Heart right ventricle (tissue), 16 donors: Measurements from ENCODE around the gene ASMTL. TPM values are rescaled to one million over a fixed set of nuclear protein-coding genes. Genes with fewer than 3 reads are reported as not detected.

Source experiments
- ATAC-seq, 8 donors: fragments of 200-7000 bp; cut with Tn5 transposase; one replicate each; pipeline ENCODE4 v1.9.1; 2020; ENCODE audit warnings: mild to moderate bottlenecking in 8 of 8, moderate library complexity in 8 of 8, moderate number of reproducible peaks in 1 of 8
- DNase-seq, 2 donors: peaks; one replicate each; pipeline ENCODE4 v3.0.0-alpha.2; 2020
- H3K27ac ChIP-seq, 10 donors: fragments of 200-600 bp; sonication (generic) in 2 of 10; one replicate each; pipeline versions ENCODE4 v1.5.0 to v1.8.0; 2020 to 2022; ENCODE audit warnings: mild to moderate bottlenecking in 3 of 10
- H3K27me3 ChIP-seq, 7 donors: fragments of 200-600 bp; one replicate each; pipeline ENCODE4 v1.8.0; 2021 to 2022; ENCODE audit warnings: mild to moderate bottlenecking in 2 of 7
- H3K36me3 ChIP-seq, 9 donors: fragments of 200-600 bp; sonication (generic) in 1 of 9; one replicate each; pipeline versions ENCODE4 v1.5.0 to v1.8.0; 2020 to 2022; ENCODE audit warnings: mild to moderate bottlenecking in 2 of 9
- H3K4me1 ChIP-seq, 9 donors: fragments of 200-600 bp; sonication (generic) in 1 of 9; one replicate each; pipeline versions ENCODE4 v1.5.0 to v1.8.0; 2020 to 2022; ENCODE audit warnings: mild to moderate bottlenecking in 4 of 9
- H3K4me3 ChIP-seq, 10 donors: fragments of 200-600 bp; sonication (generic) in 2 of 10; one replicate each; pipeline versions ENCODE4 v1.5.0 to v1.8.0; 2020 to 2022; ENCODE audit warnings: mild to moderate bottlenecking in 7 of 10, moderate library complexity in 2 of 10
- H3K9me3 ChIP-seq, 11 donors: fragments of 200-600 bp in 10 of 11; sonication (generic) in 2 of 11; one replicate each; pipeline versions ENCODE4 v1.5.0 to v1.8.0; 2013 to 2022; ENCODE audit warnings: mild to moderate bottlenecking in 2 of 11, control low read depth in 1 of 11, moderate library complexity in 1 of 11
- WGBS, 2 donors: extraction: QIAGEN DNeasy Blood & Tissue Kit; methylation state at CpG; one replicate each; pipeline ENCODE4 v1.1.7; 2013; ENCODE audit warnings: inconsistent platforms in 1 of 2; 5-methylcytosine and 5-hydroxymethylcytosine counted together
- intact Hi-C, 10 donors: fragments of 100-400 bp; cut with DNase I; formaldehyde crosslinking; loops; one replicate each; pipeline versions ENCODE4 v1.11.1 to v1.14.2; 2022
- polyA plus RNA-seq, 2 donors: library from polyadenylated mRNA; stranded (reverse); fragments of 200-250 nt; gene quantifications; one replicate each; pipeline ENCODE4 v1.2.3, GENCODE V29; 2013
- total RNA-seq, 10 donors: library from RNA; stranded (reverse); fragmentation: NEBNext Ultra II Directional in 3 of 10; extraction: Animal tissue kit (Norgen Biotek cat#: 25700) in 3 of 10; gene quantifications; one replicate each; pipeline versions ENCODE4 v1.2.1 to v1.2.4, GENCODE V29; 2021 to 2023
- TF ChIP-seq, protein P1 (sequence below), 9 donors: fragments of 200-600 bp; sonication (generic) in 2 of 9; IDR thresholded peaks; one replicate each; pipeline versions ENCODE4 v1.5.0 to v1.8.0; 2021 to 2022; ENCODE audit warnings: antibody characterized with exemption in 9 of 9, mild to moderate bottlenecking in 5 of 9, moderate library complexity in 1 of 9
- donor health status: Arrhythmogenic right ventricular cardiomyopathy.
- donor health status: ischemic (EF 13 %, LVEDD 7.1; RV severe dilation, severe dysfunction).
- donor health status: healthy with polysubstance abuse.
- donor health status: DM: no; HTN: yes; CAD: no.
- donor health status: DM: no; HTN: no; CAD: no.
- donor health status: ischemic (EF 25% LVEDD 6.9; RV normal size, moderate dysfunction).
- donor health status: ischemic (EF 25% LVEDD 5.7; RV mildly dilated, moderate dysfunction).
- donor health status: healthy.
- donor health status: DM: yes; HTN: yes; CAD: no.
- donor health status: Ischemic cardiomyopathy.
- donor health status: ischemic (EF 35%, LVEDD 5.7; RV mildly dilated, moderate dysfunction).
- donor health status: nonischemic (EF 11% LVEDD 7.7; RV severe dilation, severe dysfunction).
- donor health status: DM: yes; HTN: yes; CAD: no.
- donor health status: PGD.
- donor health status: ischemic (EF 29% LVEDD 5.4; RV normal size, mild dysfunction).
- donor health status: nonischemic (EF 23%, LVEDD 6.1; RV moderate dilation, normal function).

The ASMTL gene
- total and polyA plus RNA-seq, 12 donors = 16.6 to 50.6 (median 38.3) TPM

DNA sequence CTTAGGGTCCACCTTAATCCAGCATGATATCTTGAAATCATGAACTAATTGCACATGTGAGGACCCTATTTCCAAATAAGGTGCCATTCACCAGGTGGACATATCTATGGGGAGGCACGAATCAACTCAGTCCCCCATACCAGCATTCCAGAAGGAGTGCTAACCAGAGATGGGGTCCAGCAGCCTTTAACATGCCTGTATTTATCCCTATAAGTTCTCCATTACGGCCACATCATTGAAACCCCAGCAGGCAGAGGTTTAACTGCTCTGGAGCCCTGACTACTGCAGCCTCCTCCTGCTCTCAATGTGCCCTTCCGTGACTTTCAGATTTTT is 3.2 kb upstream of the ASMTL start:
- ATAC-seq (no peak), DNase-seq (peak in 1 of 2 donors; percentile 0)
- TF ChIP-seq, protein P1, sequence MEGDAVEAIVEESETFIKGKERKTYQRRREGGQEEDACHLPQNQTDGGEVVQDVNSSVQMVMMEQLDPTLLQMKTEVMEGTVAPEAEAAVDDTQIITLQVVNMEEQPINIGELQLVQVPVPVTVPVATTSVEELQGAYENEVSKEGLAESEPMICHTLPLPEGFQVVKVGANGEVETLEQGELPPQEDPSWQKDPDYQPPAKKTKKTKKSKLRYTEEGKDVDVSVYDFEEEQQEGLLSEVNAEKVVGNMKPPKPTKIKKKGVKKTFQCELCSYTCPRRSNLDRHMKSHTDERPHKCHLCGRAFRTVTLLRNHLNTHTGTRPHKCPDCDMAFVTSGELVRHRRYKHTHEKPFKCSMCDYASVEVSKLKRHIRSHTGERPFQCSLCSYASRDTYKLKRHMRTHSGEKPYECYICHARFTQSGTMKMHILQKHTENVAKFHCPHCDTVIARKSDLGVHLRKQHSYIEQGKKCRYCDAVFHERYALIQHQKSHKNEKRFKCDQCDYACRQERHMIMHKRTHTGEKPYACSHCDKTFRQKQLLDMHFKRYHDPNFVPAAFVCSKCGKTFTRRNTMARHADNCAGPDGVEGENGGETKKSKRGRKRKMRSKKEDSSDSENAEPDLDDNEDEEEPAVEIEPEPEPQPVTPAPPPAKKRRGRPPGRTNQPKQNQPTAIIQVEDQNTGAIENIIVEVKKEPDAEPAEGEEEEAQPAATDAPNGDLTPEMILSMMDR (IDR thresholded peaks at IDR 0.05) = no peak
- 71 to 82% methylated on average over 3 of the region's 3 CpGs for WGBS, 2 donors
- Histone ChIP-seq H3K36me3 (no peaks in the 10 kb centered on the region), H3K9me3 (no peaks in the 10 kb centered on the region), H3K27ac (no peak overlapping the region), H3K4me1 (peaks cover 5 to 21% (median 12%) of the 10 kb centered on the region in 9 donors), H3K4me3 (no peak overlapping the region), H3K27me3 (no peaks in the 10 kb centered on the region)
- intact Hi-C loops = loop anchor here in 8 of 10 donors (2.0 to 10.0 kb wide), 10 partner anchors 121 to 1359 kb away; partner anchors contain the start of gene AKAP17A (in 2 of the 8)

DNA sequence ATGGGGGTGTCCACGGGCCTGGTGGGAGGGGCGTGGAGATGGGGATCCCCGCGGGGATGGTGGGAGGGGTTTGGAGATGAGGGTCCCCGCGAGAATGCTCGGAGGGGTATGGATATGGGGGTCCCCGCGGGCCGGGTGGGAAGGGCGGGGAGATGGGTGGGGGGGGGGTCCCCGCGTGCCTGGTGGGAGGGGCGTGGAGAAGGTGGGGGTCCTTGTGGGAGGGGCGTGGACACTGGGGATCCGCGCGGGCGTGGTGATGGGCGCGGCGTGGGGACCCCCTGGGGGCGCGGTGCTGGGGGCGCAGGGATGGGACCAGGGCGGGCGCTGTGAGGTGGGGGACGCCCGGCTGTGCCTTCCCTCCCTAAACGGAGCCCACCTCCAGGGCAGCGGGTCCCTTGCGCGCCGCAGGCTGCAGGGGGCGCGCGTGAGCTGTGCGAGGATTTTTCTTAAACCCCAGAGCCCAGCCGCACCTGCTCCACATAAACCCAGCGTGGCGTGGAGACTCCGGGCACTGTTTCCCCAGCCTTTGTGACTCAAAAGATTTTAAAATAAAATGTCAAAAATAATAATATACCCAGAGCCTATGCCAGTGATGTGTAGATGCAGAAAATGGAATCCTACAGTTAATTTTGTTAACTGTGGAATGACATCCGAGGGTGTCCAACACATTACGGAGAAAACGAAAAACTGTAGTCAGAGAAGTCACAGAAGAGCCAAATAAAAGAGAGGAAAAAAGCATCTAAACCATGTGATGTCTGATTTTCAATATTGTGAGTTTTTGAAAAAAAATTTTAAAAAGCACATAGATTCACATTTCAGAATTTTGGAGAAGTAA is 1.5 kb upstream of the ASMTL start:
- intact Hi-C loops = loop anchor here in 8 of 10 donors (1.0 to 10.0 kb wide), 10 partner anchors 61 to 1361 kb away; partner anchors contain the start of genes SLC25A6 (in 5 of the 8) and AKAP17A (in 4 of the 8)
- ATAC-seq = peak; percentile 10 to 54 (median 30)

DNA sequence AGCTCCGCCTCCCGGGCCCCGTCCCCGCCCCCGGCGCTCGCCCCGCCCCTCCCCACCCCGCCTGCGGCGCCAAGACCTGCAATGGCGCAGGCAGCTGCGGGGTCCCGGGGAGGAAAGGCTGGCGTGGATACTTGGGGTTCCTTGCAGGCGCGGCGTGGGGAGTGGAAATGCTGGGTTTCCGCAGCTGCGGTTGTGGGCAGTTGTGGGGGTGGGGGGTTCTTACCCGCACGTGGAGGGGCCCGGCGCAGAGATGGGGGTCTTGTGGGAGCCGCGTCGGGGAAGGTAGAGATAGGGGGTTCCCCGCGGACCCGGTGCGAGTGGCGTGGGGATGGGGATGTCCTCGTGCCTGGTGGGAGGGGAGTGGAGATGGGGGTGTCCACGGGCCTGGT is 680 bp upstream of the ASMTL start:
- no peaks in the 10 kb centered on the region for H3K27me3 ChIP-seq
- intact Hi-C loops = loop anchor here in 8 of 10 donors (2.0 to 10.0 kb wide), 7 partner anchors 61 to 1361 kb away; partner anchors contain the start of genes SLC25A6 (in 5 of the 8) and AKAP17A (in 4 of the 8)
- H3K36me3 ChIP-seq = no peaks in the 10 kb centered on the region
- TF ChIP-seq, protein P1 (IDR thresholded peaks at IDR 0.05) = no peak
- H3K27ac ChIP-seq = peak overlapping the region; percentile 73 to 89 (median 84)
- WGBS, 2 donors = 0 to 1% methylated on average over 24 to 34 of the region's 34 CpGs
- H3K4me1 ChIP-seq = peaks cover 5 to 24% (median 12%) of the 10 kb centered on the region in 9 donors
- DNase-seq (no peak), ATAC-seq (peak; percentile 2 to 23 (median 12))
- H3K9me3 ChIP-seq = no peaks in the 10 kb centered on the region
- H3K4me3 ChIP-seq = peak overlapping the region; percentile 25 to 87 (median 60)

More for the DNA sequence above, 1.5 kb upstream of the ASMTL start:
- TF ChIP-seq, protein P1 (IDR thresholded peaks at IDR 0.05) = peak; percentile 97 to 99 (median 97)
- DNase-seq = peak; percentile 86 to 91
- no peaks in the 10 kb centered on the region for H3K36me3 ChIP-seq
- 4 to 6% methylated on average over 33 to 45 of the region's 45 CpGs for WGBS, 2 donors
- peak overlapping the region in 9 of 10 donors; percentile 32 to 87 (median 60) for H3K4me3 ChIP-seq
- peaks cover 5 to 24% (median 12%) of the 10 kb centered on the region in 9 donors for H3K4me1 ChIP-seq
- H3K27me3 ChIP-seq = no peaks in the 10 kb centered on the region
- H3K27ac ChIP-seq = peak overlapping the region in 8 of 10 donors; percentile 39 to 70 (median 62)
- no peaks in the 10 kb centered on the region for H3K9me3 ChIP-seq

DNA sequence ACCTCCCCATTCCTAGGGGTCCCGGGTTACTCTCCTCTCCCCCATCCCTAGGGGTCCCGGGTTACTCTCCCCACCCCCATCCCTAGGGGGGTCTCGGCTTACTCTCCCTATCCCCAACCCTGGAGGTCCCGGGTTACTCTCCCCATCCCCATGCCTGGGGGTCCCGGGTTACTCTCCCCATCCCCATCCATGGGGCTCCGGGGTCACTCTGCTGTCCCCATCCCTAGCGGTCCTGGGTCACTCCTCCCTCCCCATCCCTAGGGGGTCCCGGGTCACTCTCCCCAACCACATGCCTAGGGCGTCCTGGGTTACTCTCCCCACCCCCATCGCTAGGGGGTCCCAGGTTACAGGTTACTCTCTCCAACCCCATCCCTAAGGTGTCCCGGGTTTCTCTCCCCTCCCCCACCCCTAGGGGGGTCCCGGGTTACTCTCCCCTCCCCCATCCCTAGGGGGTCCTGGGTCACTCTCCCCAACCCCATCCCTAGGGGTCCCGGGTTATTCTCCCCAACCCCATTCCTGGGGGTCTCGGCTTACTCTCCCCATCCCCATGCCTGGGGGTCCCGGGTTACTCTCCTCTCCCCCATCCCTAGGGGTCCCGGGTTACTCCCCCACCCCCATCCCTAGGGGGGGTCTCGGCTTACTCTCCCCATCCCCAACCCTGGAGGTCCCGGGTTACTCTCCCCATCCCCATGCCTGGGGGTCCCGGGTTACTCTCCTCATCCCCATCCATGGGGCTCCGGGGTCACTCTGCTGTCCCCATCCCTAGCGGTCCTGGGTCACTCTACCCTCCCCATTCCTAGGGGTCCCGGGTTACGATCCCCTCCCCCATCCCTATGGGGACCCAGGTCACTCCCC is 821 bp downstream of the ASMTL start:
- intact Hi-C loops = loop anchor here in 8 of 10 donors (2.0 to 10.0 kb wide), 7 partner anchors 59 to 1363 kb away; partner anchors contain the start of genes SLC25A6 (in 5 of the 8) and AKAP17A (in 4 of the 8)
- ATAC-seq (peak in 1 of 8 donors; percentile 0), DNase-seq (peak in 1 of 2 donors; percentile 36)
- 27 to 33% methylated on average over 23 of the region's 23 CpGs for WGBS, 2 donors
- H3K27me3 ChIP-seq = no peaks in the 10 kb centered on the region
- H3K4me3 ChIP-seq = peak overlapping the region; percentile 71 to 98 (median 88)
- H3K9me3 ChIP-seq = no peaks in the 10 kb centered on the region
- TF ChIP-seq, protein P1 (IDR thresholded peaks at IDR 0.05) = no peak
- H3K4me1 ChIP-seq = peaks cover 5 to 24% (median 12%) of the 10 kb centered on the region in 9 donors
- no peaks in the 10 kb centered on the region for H3K36me3 ChIP-seq
- H3K27ac ChIP-seq = peak overlapping the region in 7 of 10 donors; percentile 67 to 88 (median 81)
